AG04450 (cell line): Measurements from ENCODE around the gene SRPRA. TPM values are rescaled to one million over a fixed set of nuclear protein-coding genes. Genes with fewer than 3 reads are reported as not detected.

Experiments used
- CTCF ChIA-PET: fragments of 300-600, 350-600 bp; formaldehyde crosslinking; extraction: SDS; loops from one replicate; lab custom pipeline; 2022; ENCODE audit warnings: antibody characterized with exemption, inconsistent platforms; lab: Charles Lee
- POLR2A ChIA-PET: fragments of 350-600 bp; formaldehyde crosslinking; extraction: SDS; loops from one replicate; lab custom pipeline; 2021; ENCODE audit warnings: antibody characterized with exemption, inconsistent platforms; lab: Yijun Ruan, JAX
- DNase-seq: peaks from one replicate; pipeline ENCODE4 v3.0.0-alpha.2; 2011; ENCODE audit warnings: low read depth, low spot score
- H3K27ac ChIP-seq: one replicate; pipeline ENCODE4 v1.5.1; 2012; ENCODE audit warnings: low read depth, low read length, control low read depth
- H3K27me3 ChIP-seq: one replicate; pipeline ENCODE4 v1.6.0; 2012; ENCODE audit warnings: low read length; ENCODE audit not compliant: control insufficient read depth, insufficient read depth
- H3K4me3 ChIP-seq: 2 replicates; pipeline ENCODE4 v1.5.1; 2011; ENCODE audit warnings: mild to moderate bottlenecking, low read depth, low read length, control low read depth
- H3K9me3 ChIP-seq: 2 replicates; pipeline ENCODE4 v1.5.1; 2012; ENCODE audit warnings: low read length; ENCODE audit not compliant: control insufficient read depth, insufficient read depth
- polyA plus RNA-seq: library from polyadenylated mRNA; depleted of rRNA; stranded (reverse); fragments of >200 nt; gene quantifications from 2 replicates; pipeline ENCODE4 v1.2.3, GENCODE V29; 2011
- TF ChIP-seq, protein P1 (sequence below): IDR thresholded peaks from 2 replicates; pipeline ENCODE4 v1.5.1; 2011; ENCODE audit warnings: low read depth, low read length, control low read depth, inconsistent platforms

Gene SRPRA
- polyA plus RNA-seq, 1 experiment = 124 TPM

- Histone ChIP-seq H3K9me3 (no peaks in the 10 kb centered on the region), H3K4me3 (no peak overlapping the region), H3K27me3 (no peaks in the 10 kb centered on the region), H3K27ac (no peak overlapping the region)
- no peak for DNase-seq
- TF ChIP-seq, protein P1, sequence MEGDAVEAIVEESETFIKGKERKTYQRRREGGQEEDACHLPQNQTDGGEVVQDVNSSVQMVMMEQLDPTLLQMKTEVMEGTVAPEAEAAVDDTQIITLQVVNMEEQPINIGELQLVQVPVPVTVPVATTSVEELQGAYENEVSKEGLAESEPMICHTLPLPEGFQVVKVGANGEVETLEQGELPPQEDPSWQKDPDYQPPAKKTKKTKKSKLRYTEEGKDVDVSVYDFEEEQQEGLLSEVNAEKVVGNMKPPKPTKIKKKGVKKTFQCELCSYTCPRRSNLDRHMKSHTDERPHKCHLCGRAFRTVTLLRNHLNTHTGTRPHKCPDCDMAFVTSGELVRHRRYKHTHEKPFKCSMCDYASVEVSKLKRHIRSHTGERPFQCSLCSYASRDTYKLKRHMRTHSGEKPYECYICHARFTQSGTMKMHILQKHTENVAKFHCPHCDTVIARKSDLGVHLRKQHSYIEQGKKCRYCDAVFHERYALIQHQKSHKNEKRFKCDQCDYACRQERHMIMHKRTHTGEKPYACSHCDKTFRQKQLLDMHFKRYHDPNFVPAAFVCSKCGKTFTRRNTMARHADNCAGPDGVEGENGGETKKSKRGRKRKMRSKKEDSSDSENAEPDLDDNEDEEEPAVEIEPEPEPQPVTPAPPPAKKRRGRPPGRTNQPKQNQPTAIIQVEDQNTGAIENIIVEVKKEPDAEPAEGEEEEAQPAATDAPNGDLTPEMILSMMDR = no peak
- CTCF ChIA-PET = interaction anchor here (0.6 to 0.7 kb wide), 4 partner anchors 10 to 33 kb away, joined by 3 to 5 read pairs (median 3); no protein-coding TSS in a partner anchor
- POLR2A ChIA-PET = no interaction called here
Measured at GRCh38 chr11:126226334-126227084, 42.2 kb downstream of the SRPRA start.

- POLR2A ChIA-PET = interaction anchor here (1.0 kb wide), 1 partner anchor 13 kb away, joined by 3 read pairs; no protein-coding TSS in a partner anchor
Measured at GRCh38 chr11:126225295-126225665, 43.4 kb downstream of the SRPRA start.

DNA sequence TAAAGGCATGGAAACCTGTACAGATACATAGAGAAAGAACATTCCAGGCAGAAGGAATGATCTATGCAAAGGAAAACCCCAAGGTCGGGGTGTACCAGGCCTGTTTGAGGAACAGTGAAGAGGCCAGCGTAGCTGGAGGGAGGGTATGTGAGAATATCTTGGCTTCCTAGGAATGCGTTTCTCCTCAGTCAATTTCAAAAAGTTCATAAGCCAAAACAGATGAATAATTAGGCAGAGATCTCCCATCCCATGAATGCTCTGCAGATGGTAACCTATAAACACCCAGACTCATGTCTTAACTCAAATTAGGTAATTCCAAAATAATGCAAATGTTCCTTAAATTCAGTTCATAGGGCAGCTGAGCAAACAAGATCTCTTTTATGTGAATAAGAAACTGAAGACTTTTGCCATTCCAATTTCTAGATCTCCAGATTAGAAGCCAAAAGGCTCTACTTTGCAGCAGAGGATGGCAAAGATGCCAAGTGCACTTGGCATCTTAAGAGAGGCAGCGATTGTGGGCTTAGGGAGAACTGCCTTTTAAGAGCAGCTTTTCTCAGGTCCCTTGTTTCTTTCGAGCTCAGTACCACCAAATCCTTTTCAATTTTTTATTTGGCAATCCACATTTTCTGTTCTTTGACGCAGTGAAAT, 43.9 kb downstream of the SRPRA start:
- Histone ChIP-seq H3K4me3 (no peak overlapping the region), H3K27me3 (no peaks in the 10 kb centered on the region), H3K27ac (no peak overlapping the region), H3K9me3 (no peaks in the 10 kb centered on the region)
- ChIA-PET CTCF (interaction anchor here (0.8 kb wide), 1 partner anchor 302 kb away, joined by 3 read pairs; no protein-coding TSS in a partner anchor), POLR2A (interaction anchor here (1.0 kb wide), 1 partner anchor 12 kb away, joined by 3 read pairs; no protein-coding TSS in a partner anchor)
- DNase-seq = no peak
- TF ChIP-seq, protein P1 = no peak

More at GRCh38 chr11:126225295-126225665, 43.4 kb downstream of the SRPRA start:
- TF ChIP-seq, protein P1 = no peak
- H3K27ac ChIP-seq = no peak overlapping the region
- H3K27me3 ChIP-seq = no peaks in the 10 kb centered on the region
- no peak overlapping the region for H3K4me3 ChIP-seq
- CTCF ChIA-PET = interaction anchor here (0.8 kb wide), 1 partner anchor 303 kb away, joined by 3 read pairs; no protein-coding TSS in a partner anchor
- DNase-seq = no peak
- H3K9me3 ChIP-seq = no peaks in the 10 kb centered on the region

DNA sequence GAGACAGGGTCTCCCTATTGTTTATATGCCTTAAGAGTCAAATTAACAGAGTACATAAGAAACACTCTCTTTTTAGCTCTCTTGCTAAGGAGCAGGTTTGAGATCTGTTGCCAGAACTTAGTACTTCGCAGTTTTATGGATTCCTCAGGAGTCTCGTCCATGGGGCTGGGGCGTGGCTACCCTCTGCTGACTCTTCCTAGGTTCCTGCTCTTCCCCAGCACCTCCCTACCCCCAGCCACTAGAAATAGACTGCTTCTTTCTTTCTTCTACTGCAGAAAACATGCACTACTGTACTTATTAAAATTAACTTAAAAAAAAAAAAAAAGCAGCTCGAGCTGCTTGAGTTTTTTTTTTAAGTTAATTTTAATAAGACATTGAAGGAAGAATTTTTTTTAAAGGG, 49.1 kb downstream of the SRPRA start:
- TF ChIP-seq, protein P1 = no peak
- ChIA-PET CTCF (interaction anchor here (0.6 to 1.5 kb wide), 3 partner anchors 11 to 63 kb away, joined by 3 to 6 read pairs (median 3); no protein-coding TSS in a partner anchor), POLR2A (no interaction called here)
- Histone ChIP-seq H3K27ac (no peak overlapping the region), H3K27me3 (no peaks in the 10 kb centered on the region), H3K4me3 (no peak overlapping the region), H3K9me3 (no peaks in the 10 kb centered on the region)
- DNase-seq = no peak

GRCh38 chr11:126217491-126217890, 51.2 kb downstream of the SRPRA start:
- TF ChIP-seq, protein P1 = no peak
- ChIA-PET CTCF (no interaction called here), POLR2A (no interaction called here)
- no peak for DNase-seq
- H3K4me3 ChIP-seq = no peak overlapping the region
- H3K27ac ChIP-seq = no peak overlapping the region
- no peaks in the 10 kb centered on the region for H3K9me3 ChIP-seq
- H3K27me3 ChIP-seq = no peaks in the 10 kb centered on the region
